ENCODE measurements around the gene DNAJC27.

The DNAJC27 gene

DNA sequence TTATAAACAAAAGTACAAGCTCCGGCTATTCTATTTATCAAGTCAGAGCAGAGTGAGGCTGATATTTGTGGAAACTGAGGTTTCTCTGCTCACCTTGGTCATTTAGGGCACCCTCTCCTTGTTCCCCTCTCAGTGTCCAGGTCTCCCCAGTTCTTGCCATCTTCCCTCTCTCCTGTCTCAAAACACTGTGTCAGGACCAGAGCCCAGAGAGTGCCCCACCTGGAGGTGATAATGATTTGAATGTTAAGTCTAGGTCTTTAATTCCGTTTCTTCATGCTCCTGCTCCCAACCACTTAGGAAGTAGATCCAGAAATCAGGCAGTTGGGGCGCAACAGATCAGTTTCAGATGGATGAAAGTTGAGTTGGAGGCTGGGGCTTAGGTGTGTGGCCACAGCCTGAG lies 42.5 kb downstream of the DNAJC27 start:
- no peaks in the 10 kb centered on the region for H3K9me3 ChIP-seq (ENCODE audit: insufficient read depth, low read depth, low read length)
- H3K23ac ChIP-seq (ENCODE audit: low read length) = no peak overlapping the region
- H2BK5ac ChIP-seq (ENCODE audit: low read depth, low read length, poor library complexity) = no peak overlapping the region
- H3K79me2 ChIP-seq (ENCODE audit: control insufficient read depth, insufficient read depth, low read length, poor library complexity) = no peaks in the 10 kb centered on the region
- no peak overlapping the region for H3K27ac ChIP-seq (ENCODE audit: low read depth, low read length)
- DNase-seq = no peak
- no peaks in the 10 kb centered on the region for H3K36me3 ChIP-seq (ENCODE audit: control insufficient read depth in 1 of 2, insufficient read depth in 2 of 2, low read length in 2 of 2)
- no peak overlapping the region for H4K91ac ChIP-seq (ENCODE audit: low read depth, low read length)
- H3K79me1 ChIP-seq (ENCODE audit: low read length) = no peaks in the 10 kb centered on the region
- no peak overlapping the region for H3K9ac ChIP-seq (ENCODE audit: low read length)
- H3K4ac ChIP-seq (ENCODE audit: low read depth, low read length) = no peak overlapping the region
- H3K18ac ChIP-seq (ENCODE audit: low read length) = no peak overlapping the region
- H4K8ac ChIP-seq (ENCODE audit: low read depth, low read length) = no peak overlapping the region
- no peak overlapping the region for H2BK120ac ChIP-seq (ENCODE audit: insufficient read depth, low read length, poor library complexity)
- no peaks in the 10 kb centered on the region for H3K27me3 ChIP-seq (ENCODE audit: insufficient read depth, low read length)
- no peak overlapping the region for H3K4me2 ChIP-seq (ENCODE audit: low read length)
- H3K4me3 ChIP-seq (ENCODE audit: low read depth, low read length) = no peak overlapping the region
- whole genome bisulfite sequencing (ENCODE audit: extremely low coverage, insufficient coverage, insufficient read length) = 100% methylated on average over 1 of the region's 3 CpGs
- no peak overlapping the region for H3K14ac ChIP-seq (ENCODE audit: low read length)
- no peak overlapping the region for H2BK12ac ChIP-seq (ENCODE audit: low read length)
- H4K12ac ChIP-seq (ENCODE audit: low read depth, low read length) = no peak overlapping the region
- no peaks in the 10 kb centered on the region for H3K4me1 ChIP-seq (ENCODE audit: control insufficient read depth in 1 of 2, insufficient read depth in 2 of 2, low read length in 2 of 2)
- H2AFZ ChIP-seq (ENCODE audit: insufficient read depth, low read length, poor library complexity) = no peak overlapping the region
- no peak overlapping the region for H2AK5ac ChIP-seq (ENCODE audit: low read length)

DNA sequence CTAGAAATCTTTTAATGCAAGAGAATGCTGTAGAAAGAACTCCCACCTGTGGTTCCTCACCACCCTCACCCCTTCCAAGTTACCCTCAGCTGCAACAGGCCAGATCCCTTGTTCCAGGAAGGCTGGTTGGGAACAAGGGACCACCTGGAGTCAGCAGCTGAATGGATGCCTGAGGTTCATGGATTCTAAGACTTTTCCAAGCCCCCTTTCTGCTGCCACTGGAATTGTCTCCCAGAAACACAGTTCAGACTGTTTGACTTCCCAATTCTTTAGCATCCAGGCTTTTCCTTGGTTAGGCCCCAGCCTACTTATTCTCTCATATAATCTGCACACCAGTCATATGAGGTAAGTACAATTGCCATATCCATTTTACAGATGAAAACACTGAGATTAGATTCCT lies 43.7 kb downstream of the DNAJC27 start:
- Histone ChIP-seq H3K14ac (ENCODE audit: low read length) (no peak overlapping the region), H3K4me1 (ENCODE audit: control insufficient read depth in 1 of 2, insufficient read depth in 2 of 2, low read length in 2 of 2) (no peaks in the 10 kb centered on the region), H2AFZ (ENCODE audit: insufficient read depth, low read length, poor library complexity) (no peak overlapping the region), H2BK120ac (ENCODE audit: insufficient read depth, low read length, poor library complexity) (no peak overlapping the region), H3K9ac (ENCODE audit: low read length) (no peak overlapping the region), H2BK12ac (ENCODE audit: low read length) (no peak overlapping the region), H3K4me3 (ENCODE audit: low read depth, low read length) (no peak overlapping the region), H3K9me3 (ENCODE audit: insufficient read depth, low read depth, low read length) (no peaks in the 10 kb centered on the region), H3K79me2 (ENCODE audit: control insufficient read depth, insufficient read depth, low read length, poor library complexity) (no peaks in the 10 kb centered on the region), H3K4ac (ENCODE audit: low read depth, low read length) (no peak overlapping the region), H3K23ac (ENCODE audit: low read length) (no peak overlapping the region), H2AK5ac (ENCODE audit: low read length) (no peak overlapping the region), H4K12ac (ENCODE audit: low read depth, low read length) (no peak overlapping the region), H4K91ac (ENCODE audit: low read depth, low read length) (no peak overlapping the region), H3K27ac (ENCODE audit: low read depth, low read length) (no peak overlapping the region), H3K4me2 (ENCODE audit: low read length) (no peak overlapping the region), H4K8ac (ENCODE audit: low read depth, low read length) (no peak overlapping the region), H3K36me3 (ENCODE audit: control insufficient read depth in 1 of 2, insufficient read depth in 2 of 2, low read length in 2 of 2) (no peaks in the 10 kb centered on the region), H3K79me1 (ENCODE audit: low read length) (no peaks in the 10 kb centered on the region), H3K18ac (ENCODE audit: low read length) (no peak overlapping the region), H3K27me3 (ENCODE audit: insufficient read depth, low read length) (no peaks in the 10 kb centered on the region), H2BK5ac (ENCODE audit: low read depth, low read length, poor library complexity) (no peak overlapping the region)
- DNase-seq = no peak

DNA sequence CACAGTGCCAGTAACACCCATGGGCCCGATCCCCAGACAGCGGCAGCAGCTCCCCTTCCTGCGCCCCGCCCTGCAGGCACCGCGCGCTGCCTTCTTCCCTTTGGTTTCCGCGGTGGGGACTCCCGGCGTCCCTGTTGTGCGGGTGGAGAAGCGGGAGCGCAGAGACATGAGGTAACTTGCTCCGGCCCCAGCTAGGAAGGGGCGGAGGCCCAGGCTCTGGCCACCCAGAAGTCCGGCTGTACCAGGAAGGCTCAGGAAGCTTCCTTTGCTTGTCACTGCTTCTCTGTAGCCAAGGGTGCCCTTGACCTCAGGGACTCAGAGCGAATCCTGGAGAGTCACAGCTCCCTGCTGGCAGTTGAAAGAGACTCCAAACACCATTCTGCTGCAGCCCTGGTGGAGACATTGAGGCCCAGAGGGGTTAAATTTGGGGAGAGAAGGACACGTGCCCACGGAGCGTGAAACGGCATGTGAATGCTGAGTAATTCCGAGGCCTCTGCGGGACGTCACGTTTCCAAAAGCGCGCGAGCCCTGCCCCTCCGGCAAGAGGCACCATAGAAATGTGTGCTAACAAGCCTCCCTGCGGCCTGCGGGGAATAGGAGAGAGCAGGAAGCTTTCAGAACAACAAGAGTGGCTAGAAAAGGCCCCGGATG lies 45.0 kb downstream of the DNAJC27 start:
- Histone ChIP-seq H2BK120ac (ENCODE audit: insufficient read depth, low read length, poor library complexity) (no peak overlapping the region), H3K23ac (ENCODE audit: low read length) (no peak overlapping the region), H4K91ac (ENCODE audit: low read depth, low read length) (no peak overlapping the region), H3K27me3 (ENCODE audit: insufficient read depth, low read length) (no peaks in the 10 kb centered on the region), H3K18ac (ENCODE audit: low read length) (no peak overlapping the region), H2BK12ac (ENCODE audit: low read length) (no peak overlapping the region), H2AK5ac (ENCODE audit: low read length) (no peak overlapping the region), H3K9me3 (ENCODE audit: insufficient read depth, low read depth, low read length) (no peaks in the 10 kb centered on the region), H3K27ac (ENCODE audit: low read depth, low read length) (no peak overlapping the region), H3K79me2 (ENCODE audit: control insufficient read depth, insufficient read depth, low read length, poor library complexity) (no peaks in the 10 kb centered on the region), H3K14ac (ENCODE audit: low read length) (no peak overlapping the region), H4K8ac (ENCODE audit: low read depth, low read length) (no peak overlapping the region), H3K4ac (ENCODE audit: low read depth, low read length) (no peak overlapping the region), H3K4me3 (ENCODE audit: low read depth, low read length) (no peak overlapping the region), H3K4me1 (ENCODE audit: control insufficient read depth in 1 of 2, insufficient read depth in 2 of 2, low read length in 2 of 2) (no peaks in the 10 kb centered on the region), H3K36me3 (ENCODE audit: control insufficient read depth in 1 of 2, insufficient read depth in 2 of 2, low read length in 2 of 2) (no peaks in the 10 kb centered on the region), H3K4me2 (ENCODE audit: low read length) (no peak overlapping the region), H2AFZ (ENCODE audit: insufficient read depth, low read length, poor library complexity) (no peak overlapping the region), H3K79me1 (ENCODE audit: low read length) (no peaks in the 10 kb centered on the region), H3K9ac (ENCODE audit: low read length) (peak overlapping the region; percentile 29), H4K12ac (ENCODE audit: low read depth, low read length) (no peak overlapping the region), H2BK5ac (ENCODE audit: low read depth, low read length, poor library complexity) (no peak overlapping the region)
- DNase-seq = peak in 1 of 2 donors; percentile 36
- no CpG with 5 or more reads among the region's 33 CpGs for WGBS (ENCODE audit: extremely low coverage, insufficient coverage, insufficient read length)

DNA sequence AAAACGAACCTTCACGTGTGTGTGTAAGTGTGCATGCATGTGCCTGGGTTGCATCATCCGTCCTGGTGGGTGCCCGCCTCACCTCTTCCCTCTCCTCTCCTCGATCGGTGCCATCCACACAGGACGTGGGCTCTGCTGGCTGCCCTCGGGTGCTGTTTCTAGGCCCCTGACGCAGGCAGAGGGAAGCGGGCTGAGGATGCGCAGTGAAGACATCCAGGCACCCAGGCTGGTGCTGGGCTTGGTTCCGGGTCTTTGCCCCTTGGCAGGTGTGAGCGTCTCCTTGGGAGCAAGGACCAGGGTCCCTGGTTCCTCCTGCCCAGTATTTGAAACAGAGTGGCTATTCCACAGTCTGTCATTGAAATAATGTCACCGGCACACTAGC lies 45.5 kb downstream of the DNAJC27 start:
- Histone ChIP-seq H3K14ac (ENCODE audit: low read length) (no peak overlapping the region), H4K91ac (ENCODE audit: low read depth, low read length) (no peak overlapping the region), H2BK5ac (ENCODE audit: low read depth, low read length, poor library complexity) (no peak overlapping the region), H2BK120ac (ENCODE audit: insufficient read depth, low read length, poor library complexity) (no peak overlapping the region), H2AK5ac (ENCODE audit: low read length) (no peak overlapping the region), H3K36me3 (ENCODE audit: control insufficient read depth in 1 of 2, insufficient read depth in 2 of 2, low read length in 2 of 2) (no peaks in the 10 kb centered on the region), H2BK12ac (ENCODE audit: low read length) (no peak overlapping the region), H3K9me3 (ENCODE audit: insufficient read depth, low read depth, low read length) (no peaks in the 10 kb centered on the region), H4K8ac (ENCODE audit: low read depth, low read length) (no peak overlapping the region), H3K23ac (ENCODE audit: low read length) (no peak overlapping the region), H2AFZ (ENCODE audit: insufficient read depth, low read length, poor library complexity) (no peak overlapping the region), H3K4ac (ENCODE audit: low read depth, low read length) (no peak overlapping the region), H3K4me1 (ENCODE audit: control insufficient read depth in 1 of 2, insufficient read depth in 2 of 2, low read length in 2 of 2) (no peaks in the 10 kb centered on the region), H3K79me1 (ENCODE audit: low read length) (no peaks in the 10 kb centered on the region), H3K27me3 (ENCODE audit: insufficient read depth, low read length) (no peaks in the 10 kb centered on the region), H3K4me2 (ENCODE audit: low read length) (no peak overlapping the region), H3K4me3 (ENCODE audit: low read depth, low read length) (no peak overlapping the region), H4K12ac (ENCODE audit: low read depth, low read length) (no peak overlapping the region), H3K18ac (ENCODE audit: low read length) (no peak overlapping the region), H3K79me2 (ENCODE audit: control insufficient read depth, insufficient read depth, low read length, poor library complexity) (no peaks in the 10 kb centered on the region), H3K27ac (ENCODE audit: low read depth, low read length) (no peak overlapping the region), H3K9ac (ENCODE audit: low read length) (no peak overlapping the region)
- no CpG with 5 or more reads among the region's 14 CpGs for WGBS (ENCODE audit: extremely low coverage, insufficient coverage, insufficient read length)
- no peak for DNase-seq

All from trophoblast cell (in vitro differentiated cells and primary cell).